HG03196 (cell line): ENCODE measurements around the gene NUTM2A.
A peak's percentile ranks its signal among the peaks of the same experiment; 100 is the strongest.
"Not testable (repeated sequence)": the region's sequence is repeated elsewhere in the genome, so short reads cannot be mapped to it uniquely, and the experiment has no call there.

Experiments
- ATAC-seq: cut with Tn5 transposase; IDR thresholded peaks from one replicate; pipeline ENCODE4 v1.9.1; 2021; ENCODE audit not compliant: unreplicated experiment

NUTM2A gene, protein sequence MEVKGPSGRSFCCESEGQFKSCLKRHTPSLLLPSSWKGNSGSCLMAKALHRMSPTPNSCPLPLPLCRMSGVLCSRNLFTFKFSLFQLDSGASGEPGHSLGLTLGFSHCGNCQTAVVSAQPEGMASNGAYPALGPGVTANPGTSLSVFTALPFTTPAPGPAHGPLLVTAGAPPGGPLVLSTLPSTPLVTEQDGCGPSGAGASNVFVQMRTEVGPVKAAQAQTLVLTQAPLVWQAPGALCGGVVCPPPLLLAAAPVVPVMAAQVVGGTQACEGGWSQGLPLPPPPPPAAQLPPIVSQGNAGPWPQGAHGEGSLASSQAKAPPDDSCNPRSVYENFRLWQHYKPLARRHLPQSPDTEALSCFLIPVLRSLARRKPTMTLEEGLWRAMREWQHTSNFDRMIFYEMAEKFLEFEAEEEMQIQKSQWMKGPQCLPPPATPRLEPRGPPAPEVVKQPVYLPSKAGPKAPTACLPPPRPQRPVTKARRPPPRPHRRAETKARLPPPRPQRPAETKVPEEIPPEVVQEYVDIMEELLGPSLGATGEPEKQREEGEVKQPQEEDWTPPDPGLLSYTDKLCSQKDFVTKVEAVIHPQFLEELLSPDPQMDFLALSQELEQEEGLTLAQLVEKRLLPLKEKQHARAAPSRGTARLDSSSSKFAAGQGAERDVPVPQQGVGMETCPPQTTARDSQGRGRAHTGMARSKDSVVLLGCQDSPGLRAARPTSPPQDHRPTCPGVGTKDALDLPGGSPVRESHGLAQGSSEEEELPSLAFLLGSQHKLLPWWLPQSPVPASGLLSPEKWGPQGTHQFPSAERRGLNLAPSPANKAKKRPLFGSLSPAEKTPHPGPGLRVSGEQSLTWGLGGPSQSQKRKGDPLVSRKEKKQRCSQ

DNA sequence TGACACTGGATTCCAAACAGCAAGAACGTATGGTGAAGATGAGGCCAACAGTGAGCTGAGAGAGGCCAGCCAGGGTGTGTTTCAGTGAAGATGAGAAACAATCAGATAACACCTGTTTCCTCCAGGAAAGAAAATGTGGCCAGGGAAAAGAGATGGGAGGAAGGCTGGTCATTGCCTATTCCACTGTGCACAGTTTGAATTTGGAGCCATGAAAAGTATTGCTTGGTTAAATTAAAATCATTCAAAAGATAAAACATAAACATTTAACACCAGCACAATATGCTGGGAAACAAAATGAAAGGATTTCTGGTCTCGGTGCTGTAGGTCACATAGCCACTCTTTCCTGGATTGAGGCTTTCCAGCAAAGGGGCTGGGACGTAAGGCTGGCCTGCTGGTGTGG, at the start of gene NUTM2A:
Gene NUTM2A, plus strand, starts transcription at position 301 of the 400 bp plus-strand sequence. CDS start 383 bp downstream, outside the sequence.
- ATAC-seq: not testable (repeated sequence)

DNA sequence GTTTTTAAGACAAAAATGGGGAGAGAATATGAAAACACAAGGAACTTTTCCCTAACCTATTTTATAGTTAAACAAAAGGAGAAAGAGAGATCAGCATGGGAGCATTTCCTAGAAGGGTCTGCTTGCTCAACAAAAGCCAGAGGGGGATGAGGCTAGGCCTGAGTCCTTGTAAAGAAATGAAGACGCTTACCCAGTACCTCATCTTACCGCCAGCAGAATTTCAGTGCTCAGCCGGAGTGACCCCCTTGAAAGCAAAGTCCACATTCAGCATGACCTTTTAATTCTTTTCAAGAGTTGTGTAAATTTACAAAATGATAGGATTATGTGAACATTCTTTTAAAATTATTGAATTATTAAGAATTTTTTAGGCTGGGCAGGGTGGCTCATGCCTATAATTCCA, 47.7 kb upstream of the NUTM2A start:
- not testable (repeated sequence) for ATAC-seq

DNA sequence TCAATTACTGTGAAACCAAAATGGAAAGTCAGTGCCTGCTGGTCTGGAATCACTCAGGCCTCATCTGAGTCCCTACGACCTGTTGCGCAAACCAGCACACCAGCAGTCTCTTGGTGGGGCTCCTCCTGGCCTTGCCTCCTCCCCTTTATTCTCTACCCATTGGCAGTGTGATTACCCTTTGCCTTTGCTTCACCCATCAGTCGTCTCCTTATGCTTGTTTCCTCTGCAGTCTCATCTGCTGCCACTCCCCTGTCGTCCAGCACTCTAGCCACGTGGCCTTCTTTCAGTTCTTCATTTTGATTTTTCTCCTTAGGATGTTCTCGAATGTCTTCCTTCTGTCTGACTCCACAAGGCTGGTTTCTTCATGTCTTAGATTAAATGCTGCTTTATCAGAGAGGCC, 40.8 kb upstream of the NUTM2A start:
- not testable (repeated sequence) for ATAC-seq

DNA sequence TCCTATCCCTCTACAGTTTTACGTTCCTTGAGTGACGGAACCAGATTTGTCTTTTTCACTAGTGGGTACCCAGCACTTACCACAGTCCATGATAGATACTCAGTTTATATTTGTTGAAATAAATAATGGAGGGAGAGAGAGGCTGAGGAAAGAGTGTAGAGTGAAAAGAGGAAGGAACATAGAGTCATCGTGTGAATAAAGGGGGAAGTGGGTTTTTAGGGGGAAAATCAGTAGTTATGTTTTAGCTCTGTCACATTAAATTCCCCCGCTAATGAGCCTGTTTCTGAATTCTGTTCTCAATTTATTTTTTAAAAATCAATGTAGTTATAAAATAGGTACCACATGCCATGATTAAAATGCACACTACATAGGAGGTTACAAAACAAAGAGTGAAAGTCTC, 39.2 kb upstream of the NUTM2A start:
- not testable (repeated sequence) for ATAC-seq

DNA sequence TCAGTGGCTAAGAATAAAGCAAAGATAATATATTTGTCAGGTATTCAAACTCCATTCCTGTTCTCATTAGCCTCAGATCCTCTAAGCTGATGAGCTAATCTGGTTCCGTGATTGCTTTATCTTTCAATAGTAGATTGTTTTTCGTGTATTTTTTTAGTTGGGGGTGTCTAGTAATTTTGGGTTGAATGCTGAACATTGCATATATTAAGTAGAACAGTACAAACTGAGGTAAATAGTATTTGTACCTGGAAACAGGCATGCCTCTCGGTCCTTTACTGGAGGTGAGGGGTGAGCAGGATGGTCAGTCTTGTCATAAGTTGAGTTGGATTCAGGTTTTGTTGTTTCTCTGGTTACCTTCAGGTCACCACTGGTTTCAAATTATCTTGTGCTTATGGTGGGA, 37.7 kb upstream of the NUTM2A start:
- ATAC-seq: not testable (repeated sequence)

DNA sequence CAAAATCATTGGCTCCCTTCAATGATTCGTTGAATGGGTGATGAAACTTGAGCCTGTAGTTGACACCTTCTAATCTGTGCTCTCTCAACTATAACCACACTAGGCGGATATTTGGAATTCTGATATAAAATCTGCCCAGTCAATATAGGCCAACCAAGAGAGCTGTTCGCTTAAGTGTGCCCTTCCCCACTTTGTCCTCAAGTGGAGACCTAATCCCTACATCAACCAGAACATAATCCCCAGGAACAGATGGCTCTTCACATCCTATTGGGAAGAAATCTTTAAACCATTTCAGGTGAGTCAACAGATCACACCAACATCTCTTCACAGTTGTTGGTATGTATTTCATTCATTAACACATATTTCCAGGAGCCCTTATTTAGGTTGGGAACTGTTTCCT, 33.4 kb upstream of the NUTM2A start:
- not testable (repeated sequence) for ATAC-seq

DNA sequence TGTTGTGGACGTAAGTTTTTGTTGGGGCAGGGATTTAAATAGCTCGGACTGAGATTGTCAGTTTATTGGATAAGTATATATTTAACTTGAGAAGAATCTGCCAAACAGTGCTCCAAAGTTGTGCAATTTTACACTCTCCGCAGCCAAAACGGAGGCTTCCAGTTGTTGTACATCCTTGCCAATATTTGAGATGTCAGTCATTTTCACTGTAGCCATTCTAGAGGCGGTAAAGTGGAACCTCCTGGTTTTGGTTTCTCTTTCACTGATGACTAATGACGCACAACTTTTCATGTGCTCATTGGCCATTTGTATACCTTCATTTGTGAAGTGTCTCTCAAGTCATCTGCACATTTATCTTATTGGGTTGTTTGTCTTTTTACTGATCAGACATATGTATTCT, 24.3 kb upstream of the NUTM2A start:
- peak; percentile 54 for ATAC-seq

DNA sequence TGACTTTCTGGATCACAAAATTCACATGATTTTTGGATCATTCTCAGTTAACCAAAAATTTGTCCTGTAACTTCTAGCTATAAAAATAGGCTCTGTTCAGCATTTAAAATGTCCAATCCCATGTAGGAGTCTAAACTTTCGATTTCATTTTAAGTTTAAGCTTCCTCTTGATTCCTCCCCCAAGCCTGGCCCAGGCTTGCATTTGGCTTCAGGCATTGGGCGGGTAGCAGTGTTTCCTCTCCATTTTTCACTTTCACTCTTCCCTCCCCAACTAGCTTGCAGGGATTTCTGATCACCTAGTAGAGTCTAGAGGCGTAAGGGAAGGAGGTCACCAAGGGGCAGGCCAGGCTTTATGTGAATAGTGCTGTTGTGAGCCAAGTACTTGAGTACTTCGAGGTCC, 20.4 kb upstream of the NUTM2A start:
- not testable (repeated sequence) for ATAC-seq

DNA sequence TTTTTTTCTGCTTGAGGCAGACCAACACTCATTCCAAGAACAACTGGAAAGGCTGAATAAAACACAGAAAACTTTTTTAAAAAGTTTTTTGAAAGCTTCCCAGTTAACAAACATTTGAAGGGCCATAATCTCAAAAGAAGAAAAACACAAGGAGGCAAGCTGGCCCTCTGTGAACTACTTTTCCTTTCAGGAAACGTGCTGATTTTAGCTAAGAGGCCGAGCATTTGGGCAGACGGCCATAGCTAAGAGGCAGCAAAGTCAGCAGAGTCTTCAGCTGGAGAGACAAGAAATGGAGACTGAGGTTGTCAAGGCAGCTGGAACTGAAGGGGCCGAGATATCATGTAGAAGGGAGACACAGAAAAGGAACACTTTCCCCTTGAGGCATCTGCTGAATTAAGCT, 18.3 kb upstream of the NUTM2A start:
- ATAC-seq: not testable (repeated sequence)

DNA sequence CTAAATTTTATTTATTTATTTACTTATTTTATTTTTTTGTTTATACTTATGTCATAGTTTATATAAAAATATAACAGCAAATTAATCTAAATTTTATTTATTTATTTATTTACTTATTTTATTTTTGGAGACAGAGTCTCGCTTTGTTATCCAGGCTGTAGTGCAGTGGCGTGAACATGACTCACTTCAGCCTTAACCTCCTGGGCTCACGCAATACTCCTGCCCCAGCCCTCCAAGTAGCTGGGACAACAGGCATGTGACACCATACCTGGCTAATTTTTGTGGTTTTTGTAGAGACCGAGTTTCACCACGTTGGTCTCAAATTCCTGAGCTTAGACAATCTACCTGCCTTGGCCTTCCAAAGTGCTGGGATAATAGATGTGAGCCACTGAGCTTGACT, 14.9 kb upstream of the NUTM2A start:
- not testable (repeated sequence) for ATAC-seq

DNA sequence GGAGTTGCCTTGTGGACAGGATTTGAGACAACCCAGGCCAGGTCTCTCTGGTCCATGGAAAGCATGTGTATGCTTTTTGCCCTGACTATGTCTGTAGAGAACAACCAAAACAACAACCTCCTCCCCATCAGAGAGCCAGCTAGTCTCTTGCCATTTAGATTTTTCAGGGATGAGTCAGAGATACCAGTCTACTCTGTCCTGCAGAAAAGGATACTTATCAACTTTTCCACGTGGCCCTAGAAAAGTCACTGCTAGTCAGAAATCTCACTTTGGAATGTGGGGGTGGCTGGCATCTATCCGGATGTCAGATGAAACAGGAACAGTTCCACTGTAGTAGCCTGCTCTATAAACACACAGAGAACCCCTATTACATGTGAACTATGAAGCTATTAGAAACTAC, 13.4 kb upstream of the NUTM2A start:
- not testable (repeated sequence) for ATAC-seq

DNA sequence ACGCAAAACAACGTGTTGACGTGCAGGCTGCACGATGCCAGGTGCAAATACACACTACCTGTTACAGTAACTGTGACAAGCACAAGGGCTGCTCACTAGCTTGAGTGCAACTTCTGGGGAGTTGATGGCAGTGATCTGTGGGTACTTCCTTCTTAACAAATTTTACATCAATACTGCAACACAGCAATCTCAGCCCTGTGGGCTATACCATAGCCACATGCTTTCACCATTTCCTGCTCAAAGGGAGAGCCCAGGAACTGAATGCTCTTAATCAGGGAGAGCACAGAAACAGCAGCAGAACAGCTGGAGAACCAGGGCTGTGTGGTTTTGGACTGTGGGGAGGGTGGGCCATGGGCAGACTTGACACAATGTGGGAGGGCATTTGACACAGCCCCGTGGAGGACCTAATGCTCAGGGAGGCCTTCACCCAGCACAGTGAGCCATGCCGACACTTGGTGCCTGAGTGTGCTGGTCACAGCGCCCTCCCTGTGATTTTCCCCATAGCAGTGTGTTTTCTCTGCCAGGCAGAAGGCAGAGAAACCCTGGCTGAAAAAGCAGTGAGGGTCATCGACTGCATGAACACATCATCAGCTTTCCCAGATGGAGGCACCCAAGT, 12.0 kb upstream of the NUTM2A start:
- ATAC-seq: not testable (repeated sequence)

DNA sequence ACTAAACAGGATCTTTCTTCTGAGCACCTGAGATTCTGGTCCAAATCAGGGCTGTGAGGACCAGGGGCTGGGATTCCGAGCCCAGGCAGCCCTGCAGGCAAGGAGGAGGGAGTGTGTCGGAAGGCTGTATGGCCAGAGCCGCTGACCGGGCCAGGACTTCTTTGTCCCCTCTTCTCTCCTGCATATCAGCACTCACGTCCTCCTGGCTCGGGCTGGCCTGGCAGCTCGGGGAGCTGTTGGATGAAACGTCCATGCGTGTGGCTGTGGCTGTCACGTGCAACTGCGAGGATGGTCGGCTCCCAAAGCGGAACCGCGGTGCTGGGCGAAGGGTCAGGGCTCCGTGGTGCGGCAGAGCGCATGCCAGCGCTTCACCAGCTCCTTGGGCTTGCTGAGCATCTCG, 11.4 kb upstream of the NUTM2A start:
- ATAC-seq: not testable (repeated sequence)

DNA sequence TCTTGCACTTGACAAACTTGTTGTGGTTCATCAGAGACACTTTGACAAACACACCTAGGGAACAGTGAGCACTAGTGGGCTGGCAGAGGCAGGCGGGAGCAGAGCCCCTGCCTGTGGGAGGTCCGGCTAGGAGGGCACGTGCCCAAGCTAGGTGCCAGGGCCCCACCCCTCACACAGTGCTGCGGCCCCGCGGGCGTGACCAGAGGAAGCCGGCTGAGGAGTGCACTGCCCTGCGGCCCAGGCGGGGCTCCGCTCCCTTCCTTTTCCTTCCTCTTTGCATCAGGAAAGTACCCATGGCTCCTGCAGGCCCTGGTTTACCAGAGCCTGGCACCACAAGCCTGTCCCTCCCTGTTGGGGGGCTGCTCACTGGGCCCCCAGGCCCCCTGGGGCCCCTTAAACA, 9.1 kb upstream of the NUTM2A start:
- ATAC-seq: not testable (repeated sequence)

DNA sequence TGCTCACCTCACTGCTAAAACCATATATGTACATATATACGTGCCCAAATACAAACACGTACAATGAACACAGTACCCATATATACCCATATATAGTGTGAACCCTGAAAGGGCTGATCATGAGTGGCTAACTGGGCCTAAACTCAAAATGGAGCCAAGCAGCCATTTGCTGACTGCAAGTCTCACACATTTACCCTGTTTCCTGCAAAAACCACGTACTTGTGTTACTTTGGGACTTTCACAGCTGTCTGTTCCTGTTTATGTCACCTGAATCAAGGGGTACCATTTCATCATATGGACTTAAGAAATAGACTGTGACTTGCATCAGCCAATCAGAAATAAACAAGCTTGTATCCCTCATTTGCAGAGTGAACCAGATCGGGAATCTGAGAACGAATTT, 5.9 kb upstream of the NUTM2A start:
- not testable (repeated sequence) for ATAC-seq

DNA sequence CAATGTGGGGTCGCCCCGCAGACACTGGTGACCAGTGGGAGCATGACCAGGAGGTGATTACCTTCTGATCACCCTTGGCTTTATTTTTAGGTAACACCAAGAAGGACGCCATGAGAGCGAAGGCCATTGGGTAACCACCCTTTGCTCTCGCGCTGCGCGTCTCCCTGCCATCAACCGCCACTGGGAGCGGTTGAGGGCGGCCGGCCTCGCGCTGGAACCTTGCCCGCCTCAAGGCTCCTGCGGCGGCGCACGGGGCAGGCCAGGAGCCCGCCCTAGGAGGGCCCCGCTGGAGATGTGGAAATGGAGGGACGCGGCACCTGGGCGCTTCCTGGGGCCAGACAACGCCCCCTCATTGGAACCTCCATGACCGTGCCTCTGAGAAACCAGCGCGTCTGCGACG, 2.5 kb upstream of the NUTM2A start:
- ATAC-seq: not testable (repeated sequence)

DNA sequence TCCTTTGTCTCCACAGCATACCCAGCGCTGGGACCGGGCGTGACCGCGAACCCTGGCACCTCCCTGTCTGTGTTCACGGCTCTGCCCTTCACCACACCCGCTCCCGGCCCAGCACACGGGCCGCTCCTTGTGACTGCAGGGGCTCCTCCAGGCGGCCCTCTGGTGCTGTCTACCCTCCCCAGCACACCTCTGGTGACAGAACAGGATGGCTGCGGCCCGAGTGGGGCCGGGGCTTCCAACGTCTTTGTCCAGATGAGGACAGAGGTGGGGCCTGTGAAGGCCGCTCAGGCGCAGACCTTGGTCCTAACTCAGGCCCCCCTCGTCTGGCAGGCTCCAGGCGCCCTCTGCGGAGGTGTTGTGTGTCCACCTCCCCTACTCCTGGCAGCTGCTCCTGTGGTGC, 3.0 kb downstream of the NUTM2A start:
- not testable (repeated sequence) for ATAC-seq

DNA sequence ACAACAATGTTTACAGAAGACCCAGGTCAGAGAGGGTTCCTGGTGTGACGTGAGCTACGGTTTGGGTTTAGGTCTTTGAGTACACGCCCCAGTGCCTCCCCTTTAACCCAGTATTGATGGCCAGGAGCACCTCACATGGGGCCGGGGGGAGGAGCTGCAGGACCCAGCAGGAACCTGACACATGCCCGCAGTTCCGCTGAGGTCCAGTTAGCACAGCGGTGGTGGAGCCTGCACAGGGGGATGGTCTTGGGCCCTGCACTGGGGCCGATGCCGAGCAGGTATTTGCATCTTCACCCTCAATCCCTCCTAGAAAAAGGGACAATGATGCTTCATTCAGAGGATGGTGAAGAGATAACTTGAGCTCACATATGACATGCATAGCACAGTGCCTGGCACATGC, 4.0 kb downstream of the NUTM2A start:
- ATAC-seq: not testable (repeated sequence)

DNA sequence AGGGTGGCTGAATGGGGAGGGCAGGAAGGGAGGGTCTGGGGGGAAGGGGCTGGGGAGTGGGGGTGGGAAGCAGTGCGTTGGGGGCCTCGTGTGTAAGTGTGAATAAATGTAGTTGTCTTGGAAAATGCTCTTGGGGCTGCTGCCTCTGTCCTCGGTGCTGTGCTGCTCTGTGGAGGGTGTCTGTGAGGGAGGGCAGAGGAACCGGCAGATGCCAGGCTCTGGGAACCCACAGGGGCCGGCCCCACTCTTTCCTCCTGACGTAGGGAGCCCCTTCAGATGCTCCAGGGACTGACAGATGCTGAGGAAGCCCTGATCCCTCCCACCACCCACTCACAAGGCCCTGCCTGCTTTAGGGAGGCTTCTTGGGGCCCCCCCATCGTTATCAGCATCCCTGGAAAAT, 9.6 kb downstream of the NUTM2A start:
- not testable (repeated sequence) for ATAC-seq

DNA sequence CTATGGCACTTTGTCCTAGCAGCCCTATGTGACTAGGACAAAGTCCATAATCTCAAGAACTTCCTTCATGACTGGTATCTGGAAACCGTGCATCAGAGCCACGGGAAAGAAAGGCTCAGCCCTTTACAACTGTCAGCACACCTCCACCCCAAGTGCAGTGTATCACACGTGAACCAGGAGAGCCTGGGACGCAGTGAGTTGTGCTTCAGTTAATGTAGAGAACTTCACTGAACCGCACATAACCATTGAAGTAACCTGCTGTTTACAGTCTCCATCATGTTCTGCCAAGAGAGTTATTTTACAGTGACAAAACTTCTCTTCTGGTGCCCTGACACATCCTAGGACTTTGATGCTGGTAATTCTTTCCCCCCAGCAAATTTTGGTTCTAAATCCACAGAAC, 12.0 kb downstream of the NUTM2A start:
- ATAC-seq: not testable (repeated sequence)

DNA sequence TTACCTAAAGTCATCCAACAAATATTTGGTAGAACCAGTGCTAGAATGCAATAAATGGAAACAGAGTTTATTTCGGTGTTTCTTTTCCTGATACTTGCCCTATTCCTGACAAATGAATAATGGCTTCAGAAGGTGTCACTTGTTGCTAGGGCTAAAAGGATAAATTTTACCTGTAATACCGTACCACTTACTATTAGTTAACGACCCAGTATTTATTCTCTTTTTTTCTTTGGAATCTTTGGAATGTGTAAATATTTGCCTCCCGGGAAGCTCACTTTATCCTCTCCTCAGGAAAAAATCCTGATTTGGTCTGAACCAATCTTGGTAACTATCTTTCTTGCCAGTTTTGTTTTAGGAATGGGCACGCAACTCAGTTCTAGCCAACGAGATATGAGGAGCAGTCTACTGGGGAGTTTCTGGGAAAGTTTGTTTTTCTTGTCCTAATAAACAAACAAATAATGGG, 14.1 kb downstream of the NUTM2A start:
- ATAC-seq: not testable (repeated sequence)
